ENCODE results near the gene VEPH1. TPM values are rescaled to one million over a fixed set of nuclear protein-coding genes. Genes with fewer than 3 reads are reported as not detected.

VEPH1 gene
- total RNA-seq, 1 donor from 2014 or later: 2.2 TPM

DNA sequence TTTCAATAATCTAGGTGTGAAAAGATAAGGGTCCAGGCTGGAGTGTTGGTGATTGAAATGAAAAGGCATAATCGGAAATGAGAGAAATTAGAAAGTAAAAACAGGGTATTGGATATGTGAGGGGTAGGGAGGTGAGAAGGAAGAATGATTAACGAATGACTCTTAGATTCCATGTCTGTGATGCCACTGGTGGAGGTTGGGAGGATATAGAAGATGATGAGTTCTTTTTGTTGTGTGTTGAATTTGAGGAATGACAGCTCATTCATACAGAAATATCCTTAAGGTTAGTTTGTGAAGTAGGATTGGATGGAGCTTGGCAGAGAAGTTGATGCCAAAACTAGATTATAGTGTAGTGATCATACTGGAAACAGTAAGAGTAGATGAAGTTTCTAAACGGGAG lies 271.1 kb downstream of the VEPH1 start:
- DNase-seq (ENCODE audit: low spot score): no peak
- H3K9me3 Mint-ChIP-seq (ENCODE audit: low read depth): no peaks in the 10 kb centered on the region
- no peak overlapping the region for H3K27ac Mint-ChIP-seq (ENCODE audit: unreplicated experiment)
- no peaks in the 10 kb centered on the region for H3K27me3 Mint-ChIP-seq (ENCODE audit: low read depth)
- H3K4me1 Mint-ChIP-seq (ENCODE audit: low read depth): peaks cover 4% of the 10 kb centered on the region
- no peak overlapping the region for H3K4me3 Mint-ChIP-seq (ENCODE audit: unreplicated experiment)
- no peaks in the 10 kb centered on the region for H3K36me3 Mint-ChIP-seq (ENCODE audit: low read depth)
- TF ChIP-seq, protein P1, sequence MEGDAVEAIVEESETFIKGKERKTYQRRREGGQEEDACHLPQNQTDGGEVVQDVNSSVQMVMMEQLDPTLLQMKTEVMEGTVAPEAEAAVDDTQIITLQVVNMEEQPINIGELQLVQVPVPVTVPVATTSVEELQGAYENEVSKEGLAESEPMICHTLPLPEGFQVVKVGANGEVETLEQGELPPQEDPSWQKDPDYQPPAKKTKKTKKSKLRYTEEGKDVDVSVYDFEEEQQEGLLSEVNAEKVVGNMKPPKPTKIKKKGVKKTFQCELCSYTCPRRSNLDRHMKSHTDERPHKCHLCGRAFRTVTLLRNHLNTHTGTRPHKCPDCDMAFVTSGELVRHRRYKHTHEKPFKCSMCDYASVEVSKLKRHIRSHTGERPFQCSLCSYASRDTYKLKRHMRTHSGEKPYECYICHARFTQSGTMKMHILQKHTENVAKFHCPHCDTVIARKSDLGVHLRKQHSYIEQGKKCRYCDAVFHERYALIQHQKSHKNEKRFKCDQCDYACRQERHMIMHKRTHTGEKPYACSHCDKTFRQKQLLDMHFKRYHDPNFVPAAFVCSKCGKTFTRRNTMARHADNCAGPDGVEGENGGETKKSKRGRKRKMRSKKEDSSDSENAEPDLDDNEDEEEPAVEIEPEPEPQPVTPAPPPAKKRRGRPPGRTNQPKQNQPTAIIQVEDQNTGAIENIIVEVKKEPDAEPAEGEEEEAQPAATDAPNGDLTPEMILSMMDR (IDR thresholded peaks at IDR 0.05): no peak

DNA sequence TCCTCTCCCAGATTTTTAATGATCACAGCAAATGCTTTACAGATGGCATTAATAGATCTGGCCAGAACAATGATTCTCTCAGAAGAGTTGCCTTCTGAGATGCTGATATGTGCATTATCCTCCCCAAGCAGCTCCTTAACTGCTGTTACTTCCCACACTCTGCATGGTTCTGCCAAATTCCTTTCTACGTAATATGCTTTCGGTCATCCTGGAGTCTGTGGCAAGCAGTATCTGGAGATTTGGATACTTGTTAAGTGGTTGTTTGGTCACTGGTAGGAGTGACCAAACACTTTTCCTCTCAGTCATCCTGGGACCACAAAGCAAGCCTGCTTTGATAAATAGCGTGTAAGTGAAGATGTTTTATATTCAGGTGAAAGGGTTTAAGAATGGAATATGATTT lies 272.1 kb downstream of the VEPH1 start:
- TF ChIP-seq, protein P1 (IDR thresholded peaks at IDR 0.05): no peak
- no peaks in the 10 kb centered on the region for H3K9me3 Mint-ChIP-seq (ENCODE audit: low read depth)
- H3K27me3 Mint-ChIP-seq (ENCODE audit: low read depth): no peaks in the 10 kb centered on the region
- peaks cover 4% of the 10 kb centered on the region for H3K4me1 Mint-ChIP-seq (ENCODE audit: low read depth)
- no peak overlapping the region for H3K4me3 Mint-ChIP-seq (ENCODE audit: unreplicated experiment)
- no peak for DNase-seq (ENCODE audit: low spot score)
- no peak overlapping the region for H3K27ac Mint-ChIP-seq (ENCODE audit: unreplicated experiment)
- no peaks in the 10 kb centered on the region for H3K36me3 Mint-ChIP-seq (ENCODE audit: low read depth)

DNA sequence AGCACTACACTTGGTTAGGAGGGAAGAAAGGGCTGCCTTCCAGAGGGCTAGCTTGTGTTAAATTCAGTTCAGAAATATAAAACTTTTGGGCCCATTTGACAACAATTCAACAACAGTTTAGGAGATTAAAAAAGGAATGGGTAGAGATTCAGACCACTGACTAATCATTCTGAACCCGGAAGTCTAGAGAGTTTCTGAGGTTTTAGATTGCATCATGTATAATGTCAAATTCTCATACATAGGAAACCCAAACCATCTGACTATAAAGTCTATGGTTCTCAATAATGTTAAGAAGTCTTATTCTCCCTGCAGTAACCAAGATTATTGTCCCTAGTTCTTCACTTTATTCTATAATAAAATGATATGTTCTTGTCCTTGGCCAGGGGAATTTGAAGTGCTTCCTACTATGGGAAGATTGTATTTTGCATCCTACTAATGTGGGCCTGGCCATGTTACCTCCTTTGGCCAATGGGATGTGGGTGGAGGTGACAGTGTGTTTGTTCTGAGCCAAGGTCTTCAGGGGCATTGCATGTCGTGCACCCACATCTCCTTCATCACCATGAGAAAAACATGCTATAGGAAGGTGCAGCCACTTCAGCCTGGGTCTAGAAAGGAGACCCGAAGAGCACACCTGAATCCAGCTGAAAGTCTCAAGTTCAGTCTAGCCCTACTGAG lies 276.9 kb downstream of the VEPH1 start:
- no peaks in the 10 kb centered on the region for H3K9me3 Mint-ChIP-seq (ENCODE audit: low read depth)
- no peaks in the 10 kb centered on the region for H3K27me3 Mint-ChIP-seq (ENCODE audit: low read depth)
- H3K27ac Mint-ChIP-seq (ENCODE audit: unreplicated experiment): no peak overlapping the region
- H3K36me3 Mint-ChIP-seq (ENCODE audit: low read depth): no peaks in the 10 kb centered on the region
- no peak for DNase-seq (ENCODE audit: low spot score)
- no peak overlapping the region for H3K4me3 Mint-ChIP-seq (ENCODE audit: unreplicated experiment)
- no peaks in the 10 kb centered on the region for H3K4me1 Mint-ChIP-seq (ENCODE audit: low read depth)
- TF ChIP-seq, protein P1 (IDR thresholded peaks at IDR 0.05): no peak

DNA sequence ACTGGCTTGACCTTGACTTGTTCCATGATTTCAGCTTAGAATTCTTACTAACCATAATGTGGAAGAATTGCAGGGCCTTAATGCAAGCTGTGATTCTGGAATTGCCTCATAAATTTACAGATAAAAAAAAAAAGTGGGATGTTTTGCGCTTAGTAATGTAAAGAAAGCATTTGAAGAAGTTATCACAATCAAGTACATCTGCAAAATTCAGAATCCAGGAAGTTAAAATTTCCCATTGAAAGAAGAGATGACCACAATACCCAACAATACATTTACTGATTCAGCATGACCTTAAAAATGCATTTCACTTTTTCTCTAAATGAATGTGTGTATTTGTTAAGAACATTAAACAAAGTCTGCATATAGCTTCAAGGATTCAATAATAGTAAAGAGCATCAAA lies 278.2 kb downstream of the VEPH1 start:
- no peak for DNase-seq (ENCODE audit: low spot score)
- Mint-ChIP-seq H3K9me3 (ENCODE audit: low read depth) (no peaks in the 10 kb centered on the region), H3K27me3 (ENCODE audit: low read depth) (no peaks in the 10 kb centered on the region), H3K36me3 (ENCODE audit: low read depth) (no peaks in the 10 kb centered on the region), H3K4me1 (ENCODE audit: low read depth) (peaks cover 5% of the 10 kb centered on the region), H3K4me3 (ENCODE audit: unreplicated experiment) (no peak overlapping the region), H3K27ac (ENCODE audit: unreplicated experiment) (no peak overlapping the region)
- TF ChIP-seq, protein P1 (IDR thresholded peaks at IDR 0.05): no peak

DNA sequence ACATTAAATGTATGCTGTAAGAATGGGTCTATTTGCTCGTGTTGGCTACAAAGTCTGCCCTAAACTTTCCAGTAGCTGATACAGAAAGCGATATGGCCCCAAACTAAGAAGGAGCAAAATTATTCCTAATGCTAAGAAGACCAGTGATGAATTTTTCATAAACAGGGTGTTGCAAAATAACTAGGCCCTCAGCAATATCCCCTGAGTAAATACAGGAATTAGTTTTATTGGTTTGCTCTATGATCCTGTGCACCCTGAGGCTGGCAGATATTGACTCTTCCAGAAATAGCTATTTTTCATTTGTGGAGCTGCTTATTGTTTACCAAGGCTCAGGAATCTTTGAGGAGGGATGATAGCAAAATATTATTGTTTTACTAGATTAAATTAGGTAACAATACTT lies 282.3 kb downstream of the VEPH1 start:
- TF ChIP-seq, protein P1 (IDR thresholded peaks at IDR 0.05): no peak
- no peaks in the 10 kb centered on the region for H3K36me3 Mint-ChIP-seq (ENCODE audit: low read depth)
- no peak overlapping the region for H3K4me3 Mint-ChIP-seq (ENCODE audit: unreplicated experiment)

More for the DNA sequence above, 282.3 kb downstream of the VEPH1 start:
- Mint-ChIP-seq H3K9me3 (ENCODE audit: low read depth) (no peaks in the 10 kb centered on the region), H3K27me3 (ENCODE audit: low read depth) (no peaks in the 10 kb centered on the region), H3K27ac (ENCODE audit: unreplicated experiment) (no peak overlapping the region), H3K4me1 (ENCODE audit: low read depth) (peaks cover 7% of the 10 kb centered on the region)
- no peak for DNase-seq (ENCODE audit: low spot score)

Data from chondrocyte (in vitro differentiated cells).